ENCODE measurements around the gene LARP4.
"Not testable (repeated sequence)": the region's sequence is repeated elsewhere in the genome, so short reads cannot be mapped to it uniquely, and the experiment has no call there.

Gene LARP4

GRCh38 chr12:50365709-50366406 is 34.8 kb upstream of the LARP4 start:
- no CpG with 5 or more reads among the region's 9 CpGs for WGBS (ENCODE audit: extremely low coverage, insufficient coverage, insufficient read length)
- DNase-seq: no peak
- Histone ChIP-seq H3K9me3 (ENCODE audit: insufficient read depth, low read depth, low read length) (no peaks in the 10 kb centered on the region), H4K8ac (ENCODE audit: low read depth, low read length) (no peak overlapping the region), H3K14ac (ENCODE audit: low read length) (no peak overlapping the region), H4K91ac (ENCODE audit: low read depth, low read length) (no peak overlapping the region), H2BK5ac (ENCODE audit: low read depth, low read length, poor library complexity) (no peak overlapping the region), H2BK12ac (ENCODE audit: low read length) (no peak overlapping the region), H3K27ac (ENCODE audit: low read depth, low read length) (no peak overlapping the region), H2BK120ac (ENCODE audit: insufficient read depth, low read length, poor library complexity) (no peak overlapping the region), H3K4me2 (ENCODE audit: low read length) (no peak overlapping the region), H3K4me3 (ENCODE audit: low read depth, low read length) (no peak overlapping the region), H2AFZ (ENCODE audit: insufficient read depth, low read length, poor library complexity) (no peak overlapping the region), H3K23ac (ENCODE audit: low read length) (no peak overlapping the region), H3K4ac (ENCODE audit: low read depth, low read length) (no peak overlapping the region), H3K18ac (ENCODE audit: low read length) (no peak overlapping the region), H3K4me1 (ENCODE audit: control insufficient read depth in 1 of 2, insufficient read depth in 2 of 2, low read length in 2 of 2) (no peaks in the 10 kb centered on the region), H2AK5ac (ENCODE audit: low read length) (no peak overlapping the region), H3K79me2 (ENCODE audit: control insufficient read depth, insufficient read depth, low read length, poor library complexity) (no peaks in the 10 kb centered on the region), H3K9ac (ENCODE audit: low read length) (no peak overlapping the region), H3K27me3 (ENCODE audit: insufficient read depth, low read length) (no peaks in the 10 kb centered on the region), H3K36me3 (ENCODE audit: control insufficient read depth in 1 of 2, insufficient read depth in 2 of 2, low read length in 2 of 2) (no peaks in the 10 kb centered on the region), H3K79me1 (ENCODE audit: low read length) (no peaks in the 10 kb centered on the region), H4K12ac (ENCODE audit: low read depth, low read length) (no peak overlapping the region)

DNA sequence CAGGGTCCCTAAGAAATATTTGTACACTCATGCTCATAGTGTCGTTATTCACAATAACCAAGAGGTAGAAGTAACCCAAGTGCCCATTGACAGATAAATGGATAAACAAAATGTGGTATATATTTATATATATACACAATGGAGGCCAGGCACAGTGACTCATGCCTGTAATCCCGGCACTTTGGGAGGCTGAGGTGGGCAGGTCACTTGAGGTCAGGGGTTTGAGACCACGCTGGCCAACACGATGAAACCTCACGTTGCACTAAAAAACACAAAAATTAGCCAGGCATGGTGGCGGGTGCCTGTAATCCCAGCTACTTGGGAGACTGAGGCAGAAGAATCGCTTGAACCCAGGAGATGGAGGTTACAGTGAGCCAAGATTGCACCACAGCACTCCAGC is 30.0 kb upstream of the LARP4 start:
- no CpG with 5 or more reads among the region's 7 CpGs for WGBS (ENCODE audit: extremely low coverage, insufficient coverage, insufficient read length)
- not testable (repeated sequence) for H3K23ac ChIP-seq (ENCODE audit: low read length); H3K14ac ChIP-seq (ENCODE audit: low read length); H4K12ac ChIP-seq (ENCODE audit: low read depth, low read length); H3K36me3 ChIP-seq (ENCODE audit: control insufficient read depth in 1 of 2, insufficient read depth in 2 of 2, low read length in 2 of 2); H2BK120ac ChIP-seq (ENCODE audit: insufficient read depth, low read length, poor library complexity); H3K27me3 ChIP-seq (ENCODE audit: insufficient read depth, low read length); H4K91ac ChIP-seq (ENCODE audit: low read depth, low read length); H3K4me2 ChIP-seq (ENCODE audit: low read length); H3K4me3 ChIP-seq (ENCODE audit: low read depth, low read length); H3K4ac ChIP-seq (ENCODE audit: low read depth, low read length); H3K9me3 ChIP-seq (ENCODE audit: insufficient read depth, low read depth, low read length); H3K79me1 ChIP-seq (ENCODE audit: low read length); H3K27ac ChIP-seq (ENCODE audit: low read depth, low read length); H3K4me1 ChIP-seq (ENCODE audit: control insufficient read depth in 1 of 2, insufficient read depth in 2 of 2, low read length in 2 of 2); H3K9ac ChIP-seq (ENCODE audit: low read length); H2AFZ ChIP-seq (ENCODE audit: insufficient read depth, low read length, poor library complexity); H4K8ac ChIP-seq (ENCODE audit: low read depth, low read length); H2BK12ac ChIP-seq (ENCODE audit: low read length); H2BK5ac ChIP-seq (ENCODE audit: low read depth, low read length, poor library complexity); DNase-seq; H3K79me2 ChIP-seq (ENCODE audit: control insufficient read depth, insufficient read depth, low read length, poor library complexity); H2AK5ac ChIP-seq (ENCODE audit: low read length); H3K18ac ChIP-seq (ENCODE audit: low read length)

- H4K8ac ChIP-seq (ENCODE audit: low read depth, low read length): no peak overlapping the region
- H3K4me3 ChIP-seq (ENCODE audit: low read depth, low read length): no peak overlapping the region
- no peak overlapping the region for H2BK12ac ChIP-seq (ENCODE audit: low read length)
- no peaks in the 10 kb centered on the region for H3K79me1 ChIP-seq (ENCODE audit: low read length)
- H4K12ac ChIP-seq (ENCODE audit: low read depth, low read length): no peak overlapping the region
- no peak overlapping the region for H3K27ac ChIP-seq (ENCODE audit: low read depth, low read length)
- H3K18ac ChIP-seq (ENCODE audit: low read length): no peak overlapping the region
- H3K27me3 ChIP-seq (ENCODE audit: insufficient read depth, low read length): no peaks in the 10 kb centered on the region
- H3K79me2 ChIP-seq (ENCODE audit: control insufficient read depth, insufficient read depth, low read length, poor library complexity): no peaks in the 10 kb centered on the region
- no peaks in the 10 kb centered on the region for H3K4me1 ChIP-seq (ENCODE audit: control insufficient read depth in 1 of 2, insufficient read depth in 2 of 2, low read length in 2 of 2)
- no peak overlapping the region for H4K91ac ChIP-seq (ENCODE audit: low read depth, low read length)
- no peak overlapping the region for H2BK120ac ChIP-seq (ENCODE audit: insufficient read depth, low read length, poor library complexity)
- no peak overlapping the region for H2BK5ac ChIP-seq (ENCODE audit: low read depth, low read length, poor library complexity)
- no peak overlapping the region for H3K4me2 ChIP-seq (ENCODE audit: low read length)
- no peak overlapping the region for H2AFZ ChIP-seq (ENCODE audit: insufficient read depth, low read length, poor library complexity)
- no peak for DNase-seq
- H3K23ac ChIP-seq (ENCODE audit: low read length): no peak overlapping the region
- no peak overlapping the region for H3K4ac ChIP-seq (ENCODE audit: low read depth, low read length)
- no peak overlapping the region for H2AK5ac ChIP-seq (ENCODE audit: low read length)
- no CpG with 5 or more reads among the region's 8 CpGs for WGBS (ENCODE audit: extremely low coverage, insufficient coverage, insufficient read length)
- H3K9ac ChIP-seq (ENCODE audit: low read length): no peak overlapping the region
- H3K9me3 ChIP-seq (ENCODE audit: insufficient read depth, low read depth, low read length): peaks cover 2% of the 10 kb centered on the region
- no peak overlapping the region for H3K14ac ChIP-seq (ENCODE audit: low read length)
- no peaks in the 10 kb centered on the region for H3K36me3 ChIP-seq (ENCODE audit: control insufficient read depth in 1 of 2, insufficient read depth in 2 of 2, low read length in 2 of 2)
Observed at GRCh38 chr12:50375802-50376201, 24.9 kb upstream of the LARP4 start.

- H2BK120ac ChIP-seq (ENCODE audit: insufficient read depth, low read length, poor library complexity): no peak overlapping the region
- H3K9ac ChIP-seq (ENCODE audit: low read length): no peak overlapping the region
- H3K79me2 ChIP-seq (ENCODE audit: control insufficient read depth, insufficient read depth, low read length, poor library complexity): no peaks in the 10 kb centered on the region
- no peak overlapping the region for H3K14ac ChIP-seq (ENCODE audit: low read length)
- no peak overlapping the region for H3K4me2 ChIP-seq (ENCODE audit: low read length)
- H3K9me3 ChIP-seq (ENCODE audit: insufficient read depth, low read depth, low read length): peaks cover 2% of the 10 kb centered on the region
- no peak overlapping the region for H3K23ac ChIP-seq (ENCODE audit: low read length)
- no peak overlapping the region for H3K27ac ChIP-seq (ENCODE audit: low read depth, low read length)
- H3K36me3 ChIP-seq (ENCODE audit: control insufficient read depth in 1 of 2, insufficient read depth in 2 of 2, low read length in 2 of 2): no peaks in the 10 kb centered on the region
- no peak overlapping the region for H4K12ac ChIP-seq (ENCODE audit: low read depth, low read length)
- no peak overlapping the region for H3K18ac ChIP-seq (ENCODE audit: low read length)
- H2AK5ac ChIP-seq (ENCODE audit: low read length): no peak overlapping the region
- WGBS (ENCODE audit: extremely low coverage, insufficient coverage, insufficient read length): no CpG with 5 or more reads among the region's 8 CpGs
- H2BK5ac ChIP-seq (ENCODE audit: low read depth, low read length, poor library complexity): no peak overlapping the region
- no peak overlapping the region for H2BK12ac ChIP-seq (ENCODE audit: low read length)
- no peak overlapping the region for H3K4ac ChIP-seq (ENCODE audit: low read depth, low read length)
- DNase-seq: no peak
- no peaks in the 10 kb centered on the region for H3K27me3 ChIP-seq (ENCODE audit: insufficient read depth, low read length)
- no peak overlapping the region for H2AFZ ChIP-seq (ENCODE audit: insufficient read depth, low read length, poor library complexity)
- no peak overlapping the region for H3K4me3 ChIP-seq (ENCODE audit: low read depth, low read length)
- H3K79me1 ChIP-seq (ENCODE audit: low read length): no peaks in the 10 kb centered on the region
- H4K8ac ChIP-seq (ENCODE audit: low read depth, low read length): no peak overlapping the region
- H3K4me1 ChIP-seq (ENCODE audit: control insufficient read depth in 1 of 2, insufficient read depth in 2 of 2, low read length in 2 of 2): no peaks in the 10 kb centered on the region
- H4K91ac ChIP-seq (ENCODE audit: low read depth, low read length): no peak overlapping the region
Observed at GRCh38 chr12:50380761-50381325, 19.8 kb upstream of the LARP4 start.

Data from trophoblast cell (in vitro differentiated cells and primary cell).